Activated CD4-positive, alpha-beta T cell treated with anti-CD3 and anti-CD28 coated beads for 4 hours (primary cell): ENCODE results near the gene GFOD2.
A peak's percentile ranks its signal among the peaks of the same experiment; 100 is the strongest.

Experiments used
- DNase-seq, 2 donors: peaks; one replicate each; pipeline ENCODE4 v3.0.0-alpha.2; 2020

The GFOD2 gene

GRCh38 chr16:67656344-67657016 is 62.6 kb downstream of the GFOD2 start:
- DNase-seq, result no peak

GRCh38 chr16:67655363-67655762 is 63.8 kb downstream of the GFOD2 start:
- DNase-seq, result no peak

GRCh38 chr16:67654403-67654911 is 64.7 kb downstream of the GFOD2 start:
- DNase-seq, result no peak

GRCh38 chr16:67653789-67654402 is 65.2 kb downstream of the GFOD2 start:
- DNase-seq, result no peak

GRCh38 chr16:67653128-67653788 is 65.9 kb downstream of the GFOD2 start:
- no peak for DNase-seq

- DNase-seq, result no peak
Measured at GRCh38 chr16:67652578-67653127, 66.5 kb downstream of the GFOD2 start.

- DNase-seq, result no peak
Measured at GRCh38 chr16:67651847-67652246, 67.3 kb downstream of the GFOD2 start.

GRCh38 chr16:67651039-67651438 is 68.1 kb downstream of the GFOD2 start:
- no peak for DNase-seq

GRCh38 chr16:67650023-67650422 is 69.1 kb downstream of the GFOD2 start:
- no peak for DNase-seq

- DNase-seq, result no peak
Measured at GRCh38 chr16:67649494-67649931, 69.6 kb downstream of the GFOD2 start.

GRCh38 chr16:67648764-67649407 is 70.2 kb downstream of the GFOD2 start:
- DNase-seq, result no peak

- no peak for DNase-seq
Measured at GRCh38 chr16:67648088-67648763, 70.9 kb downstream of the GFOD2 start.

- no peak for DNase-seq
Measured at GRCh38 chr16:67647681-67648080, 71.4 kb downstream of the GFOD2 start.

- no peak for DNase-seq
Measured at GRCh38 chr16:67647111-67647651, 71.9 kb downstream of the GFOD2 start.

GRCh38 chr16:67645397-67646121 is 73.6 kb downstream of the GFOD2 start:
- peak in 1 of 2 donors; percentile 27 for DNase-seq

GRCh38 chr16:67644038-67644437 is 75.1 kb downstream of the GFOD2 start:
- DNase-seq, result no peak

- no peak for DNase-seq
Measured at GRCh38 chr16:67641779-67642708, 77.1 kb downstream of the GFOD2 start.

- no peak for DNase-seq
Measured at GRCh38 chr16:67637625-67638024, 81.5 kb downstream of the GFOD2 start.

- no peak for DNase-seq
Measured at GRCh38 chr16:67636713-67637112, 82.4 kb downstream of the GFOD2 start.

GRCh38 chr16:67632415-67633172 is 86.5 kb downstream of the GFOD2 start:
- no peak for DNase-seq
